GM19324 (cell line): Measurements from ENCODE around the gene RFC5.
"Not testable (repeated sequence)": the region's sequence is repeated elsewhere in the genome, so short reads cannot be mapped to it uniquely, and the experiment has no call there.

Experiments
- ATAC-seq: cut with Tn5 transposase; IDR thresholded peaks from one replicate; pipeline ENCODE4 v1.9.1; 2021; ENCODE audit warnings: mild to moderate bottlenecking, moderate library complexity; ENCODE audit not compliant: unreplicated experiment, low FRiP score

The RFC5 gene

GRCh38 chr12:118013283-118013682, 3.2 kb upstream of the RFC5 start:
- ATAC-seq: no peak

GRCh38 chr12:118015306-118015705, 1.2 kb upstream of the RFC5 start:
- ATAC-seq: no peak

- ATAC-seq: no peak
Measured at GRCh38 chr12:118015944-118016343, 559 bp upstream of the RFC5 start.

DNA sequence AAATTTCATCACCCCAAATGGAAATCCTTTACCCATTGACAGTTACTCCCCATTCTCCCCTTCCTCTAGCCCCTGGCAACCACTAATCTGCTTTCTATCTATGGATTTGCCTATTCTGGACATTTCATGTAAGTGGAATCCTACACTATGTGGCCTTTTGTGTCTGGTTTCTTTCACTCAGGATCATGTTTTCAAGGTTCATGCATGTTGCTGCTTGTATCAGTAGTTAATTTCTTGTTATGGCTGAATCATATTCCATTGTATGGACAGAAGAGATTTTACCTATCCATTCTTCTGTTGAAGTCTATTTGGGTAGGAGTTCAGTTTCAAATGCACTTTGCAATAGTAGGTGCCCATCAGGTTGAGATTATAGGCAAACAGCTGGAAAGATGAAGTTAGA, 1.4 kb downstream of the RFC5 start:
- no peak for ATAC-seq

DNA sequence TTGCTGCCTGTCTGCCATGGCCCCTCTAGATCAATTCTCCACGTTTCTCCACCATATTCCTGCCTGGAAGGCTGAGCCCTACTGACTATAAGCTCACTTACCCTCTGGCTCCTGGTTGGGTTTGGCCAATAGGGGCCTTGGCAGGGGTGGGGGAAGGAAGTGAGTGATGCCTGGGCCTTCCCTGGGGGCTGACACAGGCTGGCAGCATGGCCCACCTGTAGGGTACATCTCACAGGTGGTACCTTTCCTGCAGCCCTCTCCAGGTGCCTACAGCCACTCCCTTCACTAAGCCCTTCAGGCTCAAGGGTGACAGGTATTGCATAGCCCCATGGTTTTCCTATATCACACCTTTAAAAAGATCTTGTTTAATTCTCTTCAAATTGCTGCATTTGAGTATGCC, 3.5 kb downstream of the RFC5 start:
- no peak for ATAC-seq

GRCh38 chr12:118022097-118022727, 5.7 kb downstream of the RFC5 start:
- ATAC-seq: not testable (repeated sequence)

GRCh38 chr12:118022728-118023109, 6.2 kb downstream of the RFC5 start:
- no peak for ATAC-seq

DNA sequence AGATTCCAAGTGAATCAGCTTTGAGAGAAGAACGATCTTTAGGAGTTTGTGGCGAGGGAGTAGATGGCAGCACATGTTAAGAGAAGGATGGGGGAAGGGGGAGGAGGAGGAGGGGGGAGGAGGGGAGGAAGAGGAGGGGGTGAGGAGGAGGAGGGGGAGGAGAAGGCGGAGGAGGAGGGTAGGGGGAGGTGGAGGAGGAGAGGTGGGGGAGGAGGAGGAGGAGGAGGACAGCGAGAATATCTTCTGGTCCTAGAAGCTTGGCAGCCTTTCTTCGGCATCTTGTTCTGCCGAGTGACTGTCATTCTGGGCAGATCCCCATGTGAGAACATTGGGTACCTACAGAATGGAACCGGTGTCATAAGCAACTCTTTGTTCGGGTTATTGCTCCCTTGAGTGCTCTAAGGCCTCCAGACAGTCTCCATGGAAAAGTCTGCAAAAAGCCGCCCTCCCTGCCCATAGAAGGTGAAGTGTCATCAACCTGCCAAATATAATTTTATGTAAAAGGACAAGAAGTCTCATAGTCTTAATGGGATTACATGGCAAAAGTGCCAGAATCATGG, 6.9 kb downstream of the RFC5 start:
- no peak for ATAC-seq

- ATAC-seq: no peak
Measured at GRCh38 chr12:118025168-118025567, 8.7 kb downstream of the RFC5 start.

- ATAC-seq: no peak
Measured at GRCh38 chr12:118029166-118029565, 12.7 kb downstream of the RFC5 start.

GRCh38 chr12:118032188-118032587, 15.7 kb downstream of the RFC5 start:
- ATAC-seq: no peak

DNA sequence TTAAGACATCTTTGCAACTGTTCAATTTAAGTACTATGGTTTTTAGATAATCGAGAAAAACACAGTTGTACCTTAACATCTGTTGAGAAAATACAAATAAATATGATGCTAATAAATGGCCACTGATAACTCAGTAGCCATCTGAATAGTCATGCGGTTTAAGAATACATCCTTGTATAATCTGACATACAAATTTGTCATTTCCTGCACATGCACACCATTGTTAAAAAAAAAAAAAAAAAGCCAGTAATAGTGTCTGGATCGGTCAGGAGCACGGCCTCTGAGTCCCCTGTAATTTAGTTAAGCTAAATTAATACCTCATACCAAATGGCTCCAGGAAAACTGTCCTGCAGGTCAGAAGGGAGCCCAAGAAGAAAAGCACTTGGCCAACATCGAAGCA, 16.8 kb downstream of the RFC5 start:
- ATAC-seq: no peak

- no peak for ATAC-seq
Measured at GRCh38 chr12:118033902-118034301, 17.4 kb downstream of the RFC5 start.

DNA sequence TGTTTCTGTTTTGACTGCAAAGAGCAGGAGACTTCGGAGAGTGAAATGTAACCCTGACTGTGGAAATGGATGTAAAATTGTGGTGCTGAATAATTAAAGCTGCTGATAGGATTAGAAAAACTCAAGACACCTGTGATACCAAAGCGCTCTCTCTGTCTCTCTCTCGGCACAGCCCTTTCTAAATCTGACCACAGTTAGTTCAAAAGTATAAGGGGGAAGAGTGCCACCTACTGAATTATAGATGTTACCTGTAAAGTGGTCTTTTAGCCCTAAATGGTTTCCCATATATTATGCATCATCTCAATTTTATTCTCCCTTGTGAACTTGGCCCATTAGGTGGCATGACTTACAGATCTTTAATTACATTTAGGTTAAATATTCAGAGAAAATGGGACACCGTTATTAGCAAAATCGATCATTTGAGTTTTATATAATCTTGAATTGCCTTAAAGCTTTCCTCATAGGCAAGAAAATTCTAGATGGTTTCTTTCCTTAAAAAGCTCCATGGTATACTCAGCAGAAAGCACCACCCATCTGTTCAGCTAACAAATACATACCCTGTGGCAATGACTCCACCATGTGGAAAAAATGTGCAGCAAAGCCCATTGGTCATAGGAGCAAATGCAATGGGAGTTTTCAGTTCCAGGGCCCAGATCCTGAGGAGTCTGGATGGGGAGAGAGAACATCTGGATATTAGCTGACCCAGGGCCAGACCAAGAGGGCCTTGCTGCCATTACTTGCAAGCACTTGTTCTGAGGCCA, 18.1 kb downstream of the RFC5 start:
- no peak for ATAC-seq

DNA sequence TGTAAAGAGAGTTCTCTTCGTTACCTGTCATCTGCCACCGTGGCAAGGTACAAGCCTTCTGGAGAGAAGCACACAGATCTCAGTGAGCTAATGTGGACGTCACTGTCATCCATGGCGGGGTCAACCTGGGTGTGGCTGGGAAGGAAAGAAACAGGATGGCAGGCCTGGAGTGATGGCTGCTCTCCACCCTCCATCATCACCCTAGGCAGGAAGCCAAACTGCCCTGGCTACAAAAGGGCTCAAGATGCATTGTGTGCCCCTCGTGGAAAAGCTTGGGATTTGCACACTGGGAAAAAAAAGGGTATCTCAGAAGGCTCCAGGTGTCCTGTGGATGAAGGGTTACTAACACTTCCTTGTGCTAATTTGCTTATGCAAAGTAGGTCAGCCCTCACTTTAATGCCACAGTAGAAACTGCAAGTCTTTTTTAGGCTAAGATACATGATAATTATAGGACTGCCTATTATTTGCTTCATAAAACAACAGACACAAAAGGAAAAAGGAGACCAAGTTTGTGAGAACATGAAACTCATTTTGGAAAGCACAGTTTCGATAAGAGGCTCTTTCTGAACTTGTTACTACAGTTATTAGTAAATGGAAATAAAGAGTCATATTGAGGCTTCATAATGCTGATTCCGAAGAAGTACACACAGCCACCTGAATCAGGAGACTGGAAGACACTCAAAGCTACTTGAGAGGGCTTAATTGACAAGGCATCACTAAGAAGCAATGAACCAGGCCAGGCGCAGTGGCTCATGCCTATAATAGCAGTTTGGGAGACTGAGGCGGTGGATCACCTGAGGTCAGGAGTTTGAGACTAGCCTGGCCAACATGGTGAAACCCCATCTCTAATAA, 18.9 kb downstream of the RFC5 start:
- ATAC-seq: peak; percentile 84

DNA sequence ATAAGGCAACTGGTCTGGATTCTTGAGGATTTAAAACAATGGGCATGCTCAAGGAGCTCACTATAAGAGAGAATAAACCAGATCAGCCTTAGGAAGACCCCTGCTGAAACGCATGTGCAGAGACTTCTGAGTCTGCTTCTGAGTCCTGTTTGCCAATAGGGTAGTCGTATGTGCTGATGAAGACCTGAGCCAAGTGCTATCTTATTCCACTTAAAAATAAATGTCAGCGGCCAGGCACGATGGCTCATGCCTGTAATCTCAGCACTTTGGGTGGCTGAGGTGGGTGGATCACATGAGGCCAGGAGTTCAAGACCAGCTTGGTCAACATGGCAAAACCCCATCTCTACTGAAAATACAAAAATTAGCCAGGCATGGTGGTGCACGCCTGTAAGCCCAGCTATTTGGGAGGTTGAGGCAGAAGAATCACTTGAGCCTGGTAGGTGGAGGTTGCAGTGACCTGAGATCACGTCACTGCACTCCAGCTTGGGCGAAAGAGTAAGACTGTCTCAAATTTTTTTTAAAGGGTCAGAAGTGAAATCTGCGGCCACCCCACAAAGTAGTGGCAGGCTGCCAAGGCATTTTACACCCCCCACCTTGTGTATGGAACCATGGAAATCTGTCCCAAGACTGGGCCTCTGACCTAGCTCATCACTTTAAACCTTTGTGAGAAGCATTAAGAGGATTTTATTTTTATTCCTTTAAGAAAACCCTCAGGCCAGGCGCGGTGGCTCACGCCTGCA, 20.3 kb downstream of the RFC5 start:
- no peak for ATAC-seq

GRCh38 chr12:118038137-118038536, 21.6 kb downstream of the RFC5 start:
- ATAC-seq: no peak

- no peak for ATAC-seq
Measured at GRCh38 chr12:118042091-118042490, 25.6 kb downstream of the RFC5 start.

GRCh38 chr12:118044075-118044474, 27.6 kb downstream of the RFC5 start:
- ATAC-seq: no peak

DNA sequence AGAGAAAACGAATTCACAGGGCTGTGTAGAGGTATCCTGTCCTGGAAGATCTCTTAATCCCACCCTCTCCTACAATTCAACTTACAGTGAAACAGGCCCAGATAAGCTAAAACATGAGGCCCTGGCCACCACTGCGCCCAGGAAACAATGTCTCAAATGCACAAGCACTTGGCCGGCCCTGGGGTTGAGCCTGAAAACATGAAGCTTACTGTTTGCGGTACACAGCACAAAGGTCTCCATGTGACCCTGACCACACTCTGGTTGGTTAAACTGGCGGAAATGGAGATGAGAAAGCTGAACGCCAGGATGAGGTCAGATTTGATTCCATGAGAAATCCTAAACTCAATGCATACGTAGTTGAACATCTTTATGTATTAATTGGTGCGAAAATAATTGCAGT, 28.1 kb downstream of the RFC5 start:
- no peak for ATAC-seq
